GM13977 (cell line): ENCODE data around the gene PDE7B.

ENCODE experiments used
- DNase-seq: peaks from one replicate; pipeline ENCODE4 v3.0.0; 2012; ENCODE audit warnings: low spot score
- CTCF ChIP-seq: IDR thresholded peaks from 2 replicates; pipeline ENCODE4 v1.5.1; 2012; ENCODE audit warnings: mild to moderate bottlenecking, control low read depth; ENCODE audit not compliant: insufficient read depth; ENCODE audit errors: extremely low read depth, missing control alignments
- in situ Hi-C: fragments of 300-500 bp; cut with MboI; formaldehyde crosslinking; loops from one replicate; pipeline ENCODE4 v1.12.0; 2022; ENCODE audit warnings: low sequenced_read_pairs, low pct_unique_long_range_greater_than_20kb, mixed read lengths, inconsistent platforms; ENCODE audit not compliant: unreplicated experiment

Gene PDE7B

DNA sequence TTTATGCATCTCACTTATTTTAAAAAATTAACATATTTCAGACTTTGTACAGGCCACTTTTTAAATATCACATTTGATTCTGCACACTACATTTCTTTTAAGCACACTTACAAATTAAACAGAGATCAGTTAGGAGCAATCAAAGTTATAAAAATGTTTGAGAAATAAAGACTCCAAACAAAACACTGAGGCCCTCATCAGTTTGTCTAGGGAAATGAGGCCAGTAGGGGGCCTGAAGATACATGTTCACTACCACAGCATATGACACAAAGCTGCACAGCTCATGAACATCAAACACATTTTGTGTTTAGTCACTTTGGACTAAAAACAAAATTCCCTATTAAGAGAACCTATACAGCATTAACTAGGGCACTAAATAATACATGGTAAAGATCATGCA lies 180.5 kb downstream of the PDE7B start:
- peak; percentile 5 for TF ChIP-seq CTCF
- DNase-seq = peak; percentile 30
- in situ Hi-C loops = no loop called here

- TF ChIP-seq CTCF = no peak
- in situ Hi-C loops = no loop called here
- DNase-seq = no peak
These were observed 181.9 kb downstream of the PDE7B start for GRCh38 chr6:136033416-136033815.

- in situ Hi-C loops = no loop called here
- no peak for DNase-seq
These were observed 182.9 kb downstream of the PDE7B start for GRCh38 chr6:136034422-136034821.

GRCh38 chr6:136035378-136036070 lies 184.0 kb downstream of the PDE7B start:
- in situ Hi-C loops = no loop called here
- TF ChIP-seq CTCF = no peak
- DNase-seq = no peak

More at GRCh38 chr6:136034422-136034821, 182.9 kb downstream of the PDE7B start:
- peak; percentile 17 for TF ChIP-seq CTCF

- no peak for DNase-seq
- in situ Hi-C loops = no loop called here
- TF ChIP-seq CTCF = no peak
These were observed 184.5 kb downstream of the PDE7B start for GRCh38 chr6:136036071-136036380.

GRCh38 chr6:136036601-136037000 lies 185.1 kb downstream of the PDE7B start:
- in situ Hi-C loops = no loop called here
- no peak for TF ChIP-seq CTCF
- DNase-seq = no peak
